ENCODE results near the gene PTK6. TPM values are rescaled to one million over a fixed set of nuclear protein-coding genes. Genes with fewer than 3 reads are reported as not detected.
A peak's percentile ranks its signal among the peaks of the same experiment; 100 is the strongest.
"Not testable (repeated sequence)": the region's sequence is repeated elsewhere in the genome, so short reads cannot be mapped to it uniquely, and the experiment has no call there.

PTK6 gene
- total RNA-seq, 1 donor from 2014 or later = under 0.01 TPM

DNA sequence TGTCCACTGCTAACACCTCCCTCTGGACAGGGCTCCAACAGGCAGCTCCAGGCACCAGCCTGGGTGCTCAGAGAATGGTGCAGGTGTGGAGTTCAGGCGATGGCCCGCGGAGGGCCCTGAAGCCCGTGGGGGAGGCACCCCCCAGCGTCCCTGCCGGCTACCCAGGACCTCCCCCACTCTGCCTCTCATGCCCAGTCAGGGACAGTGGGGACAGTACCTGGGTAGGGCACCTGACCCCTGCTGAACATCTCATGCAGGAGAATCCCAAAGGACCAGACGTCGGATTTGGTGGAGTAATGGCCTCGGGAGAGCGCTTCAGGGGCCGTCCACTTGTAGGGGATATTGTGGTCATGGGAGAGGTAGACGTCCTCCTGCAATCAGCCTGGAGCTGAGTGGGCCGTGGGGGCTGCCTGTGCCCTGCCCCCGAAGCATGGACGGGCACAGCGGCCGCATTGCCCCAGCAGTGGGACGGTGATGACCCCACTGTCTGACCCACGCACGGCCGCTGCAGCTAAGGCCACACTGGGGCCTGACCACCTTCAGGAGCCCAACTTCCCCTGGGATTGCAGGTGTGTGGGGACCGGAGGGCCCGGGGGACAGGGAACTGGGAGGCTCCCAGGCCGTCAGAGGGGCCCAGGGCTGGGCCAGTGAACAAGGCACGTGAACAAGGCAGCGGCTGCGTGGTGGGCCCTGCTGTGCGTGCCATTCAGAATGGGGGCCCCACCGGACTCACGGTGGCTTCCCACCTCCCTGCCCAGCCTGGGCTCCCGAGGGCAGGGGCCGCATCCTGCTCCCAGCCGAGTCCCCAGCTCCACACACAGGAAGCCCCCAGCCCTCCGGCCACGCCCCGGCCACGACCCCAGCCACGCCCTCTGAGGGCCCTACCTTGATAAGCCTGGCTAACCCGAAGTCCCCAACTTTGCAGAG, 7.1 kb downstream of the PTK6 start:
- DNase-seq (ENCODE audit: low read depth in 2 of 2) = no peak

GRCh38 chr20:63529180-63529860, 7.9 kb downstream of the PTK6 start:
- DNase-seq (ENCODE audit: low read depth in 2 of 2) = no peak

DNA sequence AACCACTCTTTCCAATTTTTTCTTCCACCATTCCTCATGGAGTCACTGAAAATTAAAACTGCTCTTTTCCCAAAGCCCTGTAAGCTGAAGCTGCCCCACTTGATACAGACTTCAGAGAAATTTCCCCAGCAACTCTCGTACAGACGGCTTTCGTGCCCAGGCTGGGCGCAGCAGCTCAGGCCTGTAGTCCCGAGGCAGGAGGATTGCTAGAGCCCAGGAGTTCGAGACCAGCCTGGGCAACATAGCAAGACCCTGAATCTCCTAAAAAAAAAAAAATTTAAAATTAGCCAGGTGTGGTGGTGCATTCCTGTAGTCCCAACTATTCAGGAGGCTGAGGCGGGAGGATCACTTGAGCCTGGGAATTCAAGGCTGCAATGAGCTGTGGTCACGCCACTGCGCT, 10.0 kb downstream of the PTK6 start:
- DNase-seq (ENCODE audit: low read depth in 2 of 2) = no peak

DNA sequence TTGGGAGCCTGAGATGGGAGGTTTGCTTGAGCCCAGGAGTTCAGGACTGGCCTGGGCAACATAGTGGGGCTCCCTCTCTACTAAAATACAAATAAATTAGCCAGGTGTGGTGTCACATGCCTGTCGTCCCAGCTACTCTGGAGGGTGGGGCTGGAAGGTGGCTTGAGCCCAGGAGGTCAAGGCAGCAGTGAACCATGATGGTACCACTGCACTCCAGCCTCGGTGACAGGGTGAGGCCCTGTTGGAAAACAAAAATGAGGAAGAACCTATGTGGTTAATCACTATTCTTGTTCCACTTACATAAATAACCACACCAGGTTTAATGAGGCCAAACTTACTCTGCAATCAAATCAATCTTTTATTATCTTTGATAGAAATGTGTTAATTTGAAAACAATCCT, 11.2 kb downstream of the PTK6 start:
- DNase-seq (ENCODE audit: low read depth in 2 of 2) = no peak

- DNase-seq (ENCODE audit: low read depth in 2 of 2) = no peak
Measured at GRCh38 chr20:63525185-63525584, 12.0 kb downstream of the PTK6 start.

DNA sequence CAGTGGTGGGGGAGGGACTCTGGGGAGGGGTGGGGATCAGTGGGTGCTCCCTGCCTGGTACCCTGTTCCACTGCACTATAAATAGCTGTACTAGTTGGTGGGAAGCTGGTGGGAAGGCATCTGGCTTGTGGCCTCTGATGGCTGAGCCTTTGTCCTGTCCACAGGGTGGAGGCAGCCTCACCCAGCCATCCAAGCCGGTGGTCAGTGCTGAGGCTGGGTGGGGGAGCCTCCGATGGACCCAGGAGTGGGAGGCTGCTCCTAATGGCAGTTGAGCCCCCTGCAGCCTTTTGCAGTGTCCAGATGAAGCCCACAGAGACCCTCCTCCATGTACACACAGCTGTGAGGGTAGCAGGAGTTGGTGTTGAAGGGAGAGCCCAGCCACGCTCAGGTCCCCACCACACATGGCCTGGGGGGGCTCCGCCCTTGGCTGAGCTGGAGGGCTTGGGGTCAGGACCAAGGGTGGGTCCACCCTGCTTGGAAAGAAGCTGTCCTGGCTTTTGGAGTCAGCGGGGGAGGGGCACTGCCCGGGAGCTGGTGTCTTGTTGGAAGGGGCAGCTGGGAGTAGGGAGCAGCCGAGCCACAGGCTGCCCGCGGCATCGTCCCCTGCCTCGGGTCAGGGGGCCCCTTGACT, 14.1 kb downstream of the PTK6 start:
- DNase-seq (ENCODE audit: low read depth in 2 of 2) = no peak

- DNase-seq (ENCODE audit: low read depth in 2 of 2) = no peak
Measured at GRCh38 chr20:63522091-63522868, 14.9 kb downstream of the PTK6 start.

DNA sequence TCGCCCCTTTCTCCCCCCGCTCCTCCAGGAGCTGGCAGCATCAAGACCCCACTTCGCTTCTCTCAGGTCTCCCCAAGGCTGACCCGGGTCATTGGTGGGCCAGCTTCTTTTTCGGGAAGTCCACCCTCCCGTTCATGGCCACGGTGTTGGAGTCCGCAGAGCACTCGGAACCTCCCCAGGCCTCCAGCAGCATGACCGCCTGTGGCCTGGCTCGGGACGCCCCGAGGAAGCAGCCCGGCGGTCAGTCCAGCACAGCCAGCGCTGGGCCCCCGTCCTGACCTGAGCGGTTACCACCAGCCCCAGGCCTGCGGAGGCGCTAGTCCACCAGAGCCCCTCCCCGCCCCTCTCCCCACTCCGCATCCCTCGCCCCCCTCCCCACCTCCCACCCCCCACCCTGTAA, 15.6 kb downstream of the PTK6 start:
- peak in 1 of 2 donors; percentile 17 for DNase-seq (ENCODE audit: low read depth in 2 of 2)

DNA sequence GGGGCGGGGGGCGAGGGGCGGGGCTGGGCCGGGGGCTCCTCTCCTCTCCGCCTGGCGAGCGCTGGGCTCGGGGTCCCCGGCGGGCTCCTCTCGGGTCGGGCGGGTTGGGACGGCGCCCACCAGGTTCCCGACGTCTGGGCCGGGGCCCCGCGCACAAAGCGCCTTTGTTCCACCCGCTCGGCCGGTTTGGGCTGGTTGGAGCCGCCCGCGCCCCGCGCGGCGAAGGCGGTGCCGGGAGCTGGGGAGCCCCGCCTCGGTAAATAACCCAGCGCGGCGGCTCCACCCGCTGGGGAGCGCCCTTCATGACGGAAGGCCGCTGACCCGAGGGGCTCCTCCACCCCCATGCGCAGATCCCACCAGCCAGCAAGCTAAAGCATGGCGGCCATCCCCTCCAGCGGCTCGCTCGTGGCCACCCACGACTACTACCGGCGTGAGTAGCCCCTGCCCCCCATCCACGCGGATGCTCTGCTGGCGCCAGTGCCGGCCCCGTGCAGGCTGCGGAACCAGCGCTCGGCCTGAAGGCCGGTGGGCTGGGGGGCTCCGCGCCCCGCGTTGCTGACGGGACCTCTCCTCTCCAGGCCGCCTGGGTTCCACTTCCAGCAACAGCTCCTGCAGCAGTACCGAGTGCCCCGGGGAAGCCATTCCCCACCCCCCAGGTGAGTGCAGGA, 16.1 kb downstream of the PTK6 start:
- peak in 1 of 2 donors; percentile 58 for DNase-seq (ENCODE audit: low read depth in 2 of 2)

- DNase-seq (ENCODE audit: low read depth in 2 of 2) = peak; percentile 51 to 81
Measured at GRCh38 chr20:63520504-63520933, 16.7 kb downstream of the PTK6 start, which contains the start of gene PPDPF. Gene PPDPF (plus strand): TSS chr20:63520765. CDS start chr20:63521309, 544 bp downstream.

GRCh38 chr20:63519668-63520503, 17.3 kb downstream of the PTK6 start:
- peak in 1 of 2 donors; percentile 57 for DNase-seq (ENCODE audit: low read depth in 2 of 2)

DNA sequence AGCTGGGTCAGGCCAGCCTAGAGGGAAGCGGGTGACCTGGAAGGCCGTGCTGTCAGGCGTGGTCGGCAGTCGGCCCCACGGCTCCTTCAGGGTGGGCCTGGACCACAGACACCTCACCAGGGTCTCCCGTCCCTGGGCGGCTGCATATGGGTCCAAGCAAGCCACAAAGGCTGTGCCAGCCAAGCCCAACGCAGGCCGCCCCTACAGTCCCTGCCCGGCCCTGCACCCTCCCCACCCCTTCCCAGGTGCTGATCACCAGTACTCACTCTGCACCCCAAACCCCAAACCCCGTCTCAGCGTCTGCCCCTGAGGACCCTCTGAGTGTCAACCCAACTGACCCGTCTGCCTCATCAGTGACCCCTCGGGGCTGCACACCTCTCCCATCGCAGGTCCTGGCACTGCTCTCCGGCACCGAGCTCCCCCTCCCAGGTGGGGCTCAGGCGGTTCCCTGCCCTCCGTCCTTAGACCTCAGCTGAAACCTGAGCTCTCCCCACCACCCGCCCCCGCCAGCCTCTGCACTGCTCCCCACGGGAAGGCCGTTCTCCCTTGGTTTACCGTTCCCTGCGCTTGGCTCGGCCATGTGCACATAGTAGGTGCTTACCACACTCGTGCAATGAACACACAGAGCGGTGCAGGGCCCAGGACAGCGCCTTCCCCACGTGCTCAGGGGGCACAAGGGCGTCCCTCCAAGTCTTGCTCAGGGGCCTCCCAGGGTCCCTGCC, 18.1 kb downstream of the PTK6 start:
- DNase-seq (ENCODE audit: low read depth in 2 of 2) = no peak

- DNase-seq (ENCODE audit: low read depth in 2 of 2) = no peak
Measured at GRCh38 chr20:63518351-63518861, 18.8 kb downstream of the PTK6 start.

DNA sequence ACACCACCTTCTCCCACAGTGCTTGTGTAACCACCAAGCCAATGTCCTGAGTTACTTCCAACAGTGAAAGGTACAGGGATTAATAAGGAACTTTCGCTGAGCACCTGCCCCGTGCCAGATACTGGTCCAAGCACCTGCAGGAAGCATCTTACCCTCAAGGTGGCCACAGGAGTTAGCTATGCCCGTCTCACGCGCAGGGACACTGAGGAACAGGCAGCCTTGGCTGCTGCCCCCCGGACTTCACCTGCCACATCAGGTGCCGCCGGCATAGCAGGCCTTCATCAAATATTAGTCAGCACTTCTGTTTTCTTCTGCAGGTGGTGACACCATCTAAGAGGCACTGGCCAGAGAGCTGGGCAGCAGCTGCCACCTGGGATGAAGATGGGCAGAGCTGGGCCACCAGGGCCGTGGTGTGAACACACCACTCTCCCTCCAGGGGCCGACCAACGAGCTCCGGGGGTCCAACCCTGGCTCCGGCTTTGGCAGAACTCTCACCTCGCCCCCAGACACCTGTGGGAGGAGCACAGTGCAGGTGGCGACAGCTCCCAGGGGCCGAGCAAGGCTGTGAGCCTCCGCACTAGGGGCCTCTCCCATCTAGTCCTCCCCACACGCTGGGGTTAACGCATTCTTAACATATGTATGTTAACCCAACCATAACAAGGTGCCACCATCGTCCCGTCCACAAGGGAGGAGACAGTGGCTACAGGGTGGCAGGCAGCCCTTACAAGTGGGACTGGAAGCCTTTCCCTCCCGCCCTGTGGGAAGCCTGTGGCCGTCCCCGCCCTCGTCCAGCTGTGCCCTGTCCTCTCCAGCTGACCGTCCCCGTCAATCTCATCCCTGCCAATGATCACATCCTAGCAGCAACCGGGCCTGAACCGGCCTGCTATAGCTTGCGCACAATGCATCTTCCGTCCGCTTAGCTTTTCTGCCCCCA, 19.5 kb downstream of the PTK6 start:
- no peak for DNase-seq (ENCODE audit: low read depth in 2 of 2)

DNA sequence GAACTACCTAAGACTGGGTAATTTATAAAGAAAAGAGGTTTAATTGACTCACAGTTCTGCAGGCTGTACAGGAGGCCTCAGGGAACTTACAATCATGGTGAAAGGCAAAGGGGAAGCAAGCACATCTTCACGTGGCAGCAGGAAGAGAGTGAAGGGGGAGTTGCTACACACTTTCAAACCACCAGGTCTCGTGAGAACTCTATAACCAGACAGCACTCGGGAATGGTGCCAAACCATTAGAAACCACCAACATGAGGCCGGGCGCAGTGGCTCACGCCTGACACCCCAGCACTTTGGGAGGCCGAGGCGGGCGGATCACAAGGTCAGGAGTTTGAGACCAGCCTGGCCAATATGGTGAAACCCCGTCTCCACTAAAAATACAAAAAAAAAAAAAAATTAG, 22.7 kb downstream of the PTK6 start:
- not testable (repeated sequence) for DNase-seq (ENCODE audit: low read depth in 2 of 2)

DNA sequence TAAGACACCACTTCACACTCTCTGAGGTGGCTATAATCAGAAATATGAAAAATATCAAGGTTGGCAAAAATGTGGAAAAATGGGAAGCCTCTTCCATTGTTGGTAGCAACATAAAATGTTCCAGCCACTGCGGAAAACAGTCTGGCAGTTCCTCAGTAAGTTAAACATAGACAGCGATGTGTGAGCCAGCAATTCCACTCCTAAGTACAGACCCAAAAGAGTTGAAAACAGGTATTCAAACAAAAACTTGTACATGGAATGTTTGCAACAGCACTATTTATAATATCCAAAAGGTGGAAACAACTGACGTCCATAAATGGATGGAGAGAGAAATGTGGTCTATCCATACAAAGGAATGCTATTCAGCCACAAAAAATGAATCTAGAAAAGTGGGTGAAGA, 24.0 kb downstream of the PTK6 start:
- DNase-seq (ENCODE audit: low read depth in 2 of 2) = no peak

DNA sequence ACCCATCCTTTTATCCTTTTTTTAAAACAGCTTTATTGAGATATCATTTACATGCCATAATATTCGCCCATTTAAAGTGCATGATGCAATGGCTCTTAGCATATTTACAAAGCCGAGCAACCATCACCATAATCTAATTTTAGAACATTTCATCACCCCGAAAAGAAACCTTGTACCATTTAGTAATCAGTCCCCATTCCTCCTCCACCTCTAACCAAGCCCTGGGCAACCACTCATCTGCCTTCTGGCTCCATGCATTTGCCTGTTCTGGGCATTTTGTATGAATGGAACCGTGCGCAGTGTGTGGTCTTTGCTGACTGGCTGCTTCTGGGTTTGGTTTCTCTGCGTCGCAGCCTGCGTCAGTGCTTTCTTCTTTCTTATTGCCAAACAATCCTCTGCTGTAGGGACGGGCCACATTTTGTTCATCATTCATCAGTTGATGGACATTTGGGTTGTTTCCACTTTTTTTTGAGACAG, 28.1 kb downstream of the PTK6 start:
- DNase-seq (ENCODE audit: low read depth in 2 of 2) = no peak
